Muscle of leg (tissue), 11 donors: ENCODE data around the gene PTCD1. TPM values are rescaled to one million over a fixed set of nuclear protein-coding genes. Genes with fewer than 3 reads are reported as not detected.

Experiments used
- DNase-seq: peaks from one replicate; pipeline ENCODE4 v3.0.0; 2013
- H3K27ac ChIP-seq: one replicate; pipeline ENCODE4 v1.5.1; 2013; ENCODE audit warnings: mild to moderate bottlenecking, low read length, control low read depth
- H3K27me3 ChIP-seq: one replicate; pipeline ENCODE4 v1.6.1; 2013; ENCODE audit warnings: low read length; ENCODE audit not compliant: control insufficient read depth, insufficient read depth
- H3K36me3 ChIP-seq: one replicate; pipeline ENCODE4 v1.6.1; 2013; ENCODE audit warnings: low read length; ENCODE audit not compliant: control insufficient read depth, insufficient read depth
- H3K4me1 ChIP-seq: one replicate; pipeline ENCODE4 v1.6.1; 2013; ENCODE audit warnings: low read length; ENCODE audit not compliant: control insufficient read depth, insufficient read depth
- H3K4me3 ChIP-seq: one replicate; pipeline ENCODE4 v1.5.1; 2013; ENCODE audit warnings: low read length, control low read depth
- H3K9me3 ChIP-seq: replicated peaks from 2 replicates; pipeline ENCODE4 v1.6.1; 2013; ENCODE audit warnings: low read depth, low read length; ENCODE audit not compliant: control insufficient read depth
- WGBS: methylation state at CpG from one replicate; pipeline ENCODE4 v1.1.5; 2013; ENCODE audit warnings: missing lambda C conversion rate; ENCODE audit not compliant: insufficient coverage; 5-methylcytosine and 5-hydroxymethylcytosine counted together
- polyA plus RNA-seq, 8 donors: library from polyadenylated mRNA; unstranded; fragments of 120-200 nt; gene quantifications; one replicate each; pipeline versions ENCODE4 v1.2.1 to v1.2.3, GENCODE V29; 2013; ENCODE audit warnings: inconsistent platforms in 1 of 8, low replicate concordance in 1 of 8; ENCODE audit not compliant: insufficient read length in 8 of 8, insufficient read depth in 1 of 8
- total RNA-seq: library from RNA; stranded (reverse); fragments of 120-200 nt; gene quantifications from one replicate; pipeline ENCODE4 v1.2.4, GENCODE V29; 2013

Gene PTCD1
- total and polyA plus RNA-seq, 9 donors: 2.9 to 6.0 (median 4.2) TPM

DNA sequence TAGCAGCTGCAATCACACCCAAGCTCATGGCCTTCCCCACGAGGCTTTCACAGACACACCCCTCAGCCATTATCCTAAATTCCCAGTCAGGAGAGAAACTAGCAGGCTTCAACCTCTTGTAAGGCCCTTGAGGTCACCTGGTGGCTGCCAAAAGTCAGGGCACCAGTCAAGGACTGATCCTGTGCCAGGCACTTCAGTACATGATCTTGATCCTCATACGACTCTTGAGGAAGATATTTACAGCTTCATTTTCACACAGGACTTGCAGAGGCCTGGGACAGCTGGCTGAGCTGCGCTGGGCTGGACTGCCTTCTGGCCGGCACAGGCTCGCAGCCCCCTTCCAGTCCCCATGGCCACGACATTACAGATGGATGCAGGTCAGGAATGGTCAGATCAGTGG lies 39.0 kb downstream of the PTCD1 start:
- Histone ChIP-seq H3K4me1 (peaks cover 2% of the 10 kb centered on the region), H3K27me3 (no peaks in the 10 kb centered on the region), H3K36me3 (peaks cover 81% of the 10 kb centered on the region), H3K4me3 (no peak overlapping the region), H3K9me3 (no peaks in the 10 kb centered on the region), H3K27ac (no peak overlapping the region)
- WGBS: 69% methylated on average over 4 of the region's 6 CpGs
- no peak for DNase-seq

DNA sequence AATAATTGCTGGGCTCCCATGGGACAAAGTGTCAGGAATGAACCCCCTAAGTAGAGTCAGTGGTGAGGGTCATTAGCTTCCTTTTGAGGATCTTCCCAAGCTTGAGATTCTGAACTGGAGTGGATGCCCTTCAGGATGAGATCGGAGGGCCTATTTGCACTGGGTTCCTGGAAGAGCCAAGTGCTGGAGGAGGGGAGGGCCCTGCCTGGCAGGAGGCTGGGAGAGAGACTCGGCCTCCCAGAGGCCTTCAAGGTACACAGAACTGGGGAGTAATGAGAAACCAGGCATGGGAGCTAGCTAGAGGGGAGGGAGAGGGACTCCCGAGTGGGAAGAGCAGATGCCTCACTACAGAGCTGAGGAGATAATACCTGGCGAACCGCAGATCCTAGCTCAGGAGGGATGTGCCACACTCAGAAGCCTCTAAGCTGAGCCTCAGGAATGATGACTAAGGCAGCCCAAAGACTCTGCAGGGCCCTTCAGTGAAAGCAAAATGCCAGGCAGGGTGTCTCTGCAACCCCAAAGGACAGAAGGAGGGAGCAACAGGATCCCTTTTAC lies 39.6 kb downstream of the PTCD1 start:
- peaks cover 79% of the 10 kb centered on the region for H3K36me3 ChIP-seq

DNA sequence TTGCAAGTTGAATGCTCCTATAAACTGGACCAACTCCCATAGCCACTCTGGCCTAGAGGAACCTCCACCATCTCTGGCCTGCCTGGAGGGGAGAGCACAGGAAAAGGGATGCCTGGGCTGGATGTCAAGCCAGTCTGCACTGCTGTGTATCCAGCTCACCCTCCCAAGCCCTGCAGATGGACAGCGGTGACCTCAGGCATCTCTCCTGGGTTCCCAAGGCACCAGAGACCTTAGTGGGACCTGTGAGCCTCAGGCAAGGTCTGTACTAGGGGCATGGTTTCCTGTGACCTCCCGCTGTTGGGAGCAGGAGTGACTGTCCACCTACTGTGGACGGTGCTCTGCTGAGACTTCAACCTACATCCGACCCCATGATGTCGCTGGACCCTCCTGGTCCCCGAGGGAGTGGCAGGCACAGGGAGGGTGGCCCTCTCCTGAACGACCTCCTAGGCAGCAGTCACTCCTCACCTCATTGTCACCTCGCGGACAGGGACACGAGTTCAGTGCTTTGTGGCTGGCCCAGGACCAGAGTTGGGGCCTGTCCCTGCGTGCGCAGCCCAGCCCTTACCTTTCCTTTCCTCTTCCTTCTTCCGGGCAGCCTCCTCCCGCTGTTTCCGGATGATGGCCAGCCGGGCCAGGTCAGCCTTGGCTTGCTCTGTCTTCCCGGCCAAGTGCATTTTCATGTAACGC lies 41.2 kb downstream of the PTCD1 start:
- peaks cover 15% of the 10 kb centered on the region for H3K4me1 ChIP-seq
- H3K27me3 ChIP-seq: no peaks in the 10 kb centered on the region
- H3K4me3 ChIP-seq: no peak overlapping the region
- no peak for DNase-seq
- no peak overlapping the region for H3K27ac ChIP-seq
- 89% methylated on average over 15 of the region's 18 CpGs for WGBS
- H3K36me3 ChIP-seq: peaks cover 68% of the 10 kb centered on the region
- H3K9me3 ChIP-seq: no peaks in the 10 kb centered on the region

More for the DNA sequence above, 39.6 kb downstream of the PTCD1 start:
- H3K27ac ChIP-seq: no peak overlapping the region
- H3K27me3 ChIP-seq: no peaks in the 10 kb centered on the region
- DNase-seq: no peak
- no peaks in the 10 kb centered on the region for H3K9me3 ChIP-seq
- H3K4me1 ChIP-seq: peaks cover 1% of the 10 kb centered on the region
- H3K4me3 ChIP-seq: no peak overlapping the region
- 94% methylated on average over 4 of the region's 5 CpGs for WGBS

DNA sequence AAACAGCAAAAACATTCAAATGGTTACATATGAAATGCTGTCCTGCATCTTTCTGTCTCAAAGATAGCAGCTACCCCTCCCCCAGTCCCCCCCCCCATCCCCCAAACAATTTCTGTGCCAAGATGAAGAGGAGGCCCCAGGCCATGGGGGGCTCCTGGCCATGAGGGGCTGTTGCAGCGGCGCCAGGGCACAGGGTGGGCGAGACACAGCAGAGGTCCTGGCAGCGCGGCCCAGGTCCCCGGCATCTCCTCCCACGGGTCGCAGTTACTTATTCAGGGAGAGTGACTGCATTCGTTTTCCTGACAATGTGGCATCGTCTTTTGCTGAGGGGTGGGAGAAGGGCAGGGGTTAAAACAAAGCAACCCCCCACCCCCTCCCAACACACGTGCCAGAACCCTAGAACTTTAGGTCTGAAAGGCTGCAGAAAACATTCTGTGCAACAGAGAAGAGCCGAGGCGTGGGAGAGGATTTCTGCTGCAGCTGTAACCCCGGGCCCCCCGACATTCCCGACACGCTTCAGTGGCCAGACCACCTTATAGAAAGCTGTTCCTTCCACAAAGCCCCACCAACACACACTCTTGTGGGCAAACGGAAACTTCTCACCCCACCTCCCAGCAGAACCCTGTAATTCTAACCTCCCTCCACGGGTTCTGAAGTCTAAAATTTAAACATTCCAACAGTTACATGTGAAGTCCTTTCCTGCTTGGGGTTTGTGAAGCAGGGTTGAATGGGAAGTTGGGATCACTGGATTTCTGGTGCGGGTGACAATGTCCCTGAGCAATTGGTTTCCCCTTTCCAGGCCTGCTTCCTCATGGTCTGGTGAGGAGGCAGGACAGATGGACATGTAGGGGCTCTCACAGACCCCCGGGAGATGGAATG lies 41.9 kb downstream of the PTCD1 start:
- DNase-seq: no peak
- peaks cover 17% of the 10 kb centered on the region for H3K4me1 ChIP-seq
- no peaks in the 10 kb centered on the region for H3K27me3 ChIP-seq
- H3K9me3 ChIP-seq: no peaks in the 10 kb centered on the region
- no peak overlapping the region for H3K27ac ChIP-seq
- peaks cover 64% of the 10 kb centered on the region for H3K36me3 ChIP-seq
- 72% methylated on average over 6 of the region's 21 CpGs for WGBS
- no peak overlapping the region for H3K4me3 ChIP-seq

DNA sequence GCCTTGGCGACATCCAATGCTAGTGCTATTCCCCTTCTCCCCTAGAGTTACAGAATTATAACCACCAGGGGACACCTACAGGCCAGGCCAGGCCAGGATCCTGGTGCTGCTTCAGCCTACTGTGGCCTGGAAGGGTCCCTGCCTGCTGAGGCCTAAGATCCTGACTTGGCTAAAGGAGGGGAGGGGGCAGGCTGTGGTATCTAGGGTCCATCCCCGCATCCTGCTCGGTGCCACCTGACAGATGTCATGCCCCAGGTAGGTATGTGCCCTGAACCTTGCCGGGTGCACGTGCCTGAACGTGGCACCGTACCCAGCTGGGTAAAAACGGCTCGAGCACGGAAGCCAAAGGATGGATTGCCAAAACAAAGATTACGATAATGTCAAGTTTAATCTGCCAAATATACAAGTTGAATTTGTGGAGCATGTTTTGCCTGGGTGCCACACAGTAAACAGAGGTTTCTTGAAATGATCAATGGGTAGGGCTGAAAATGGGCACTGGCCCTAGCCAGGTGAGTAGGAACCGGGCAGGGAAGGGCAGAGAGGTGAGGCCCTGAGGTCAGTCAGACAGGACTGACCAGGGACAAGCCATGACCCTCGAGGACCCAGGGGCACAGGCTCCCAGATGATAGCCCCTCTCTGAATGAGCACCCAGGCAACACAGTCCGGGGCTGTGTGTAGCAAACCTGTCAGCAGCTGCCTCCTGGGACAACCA lies 42.8 kb downstream of the PTCD1 start:
- peaks cover 66% of the 10 kb centered on the region for H3K36me3 ChIP-seq
- 82% methylated on average over 12 of the region's 14 CpGs for WGBS

DNA sequence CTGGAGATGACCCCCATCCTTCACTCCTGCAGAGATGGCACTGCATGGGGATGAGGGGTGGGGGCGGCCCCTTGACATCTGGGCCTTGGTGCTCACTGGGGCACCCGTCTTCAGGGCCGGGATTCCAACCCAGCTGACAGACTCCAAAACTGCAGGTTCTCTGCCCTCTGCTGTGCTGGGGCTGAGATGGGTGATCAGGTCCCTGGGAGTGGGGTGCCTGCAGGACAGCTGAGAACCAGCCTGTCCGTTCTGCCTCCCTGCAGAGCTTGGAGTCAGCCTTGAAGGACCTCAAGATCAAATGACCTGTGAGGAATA lies 44.5 kb downstream of the PTCD1 start:
- H3K36me3 ChIP-seq: peaks cover 63% of the 10 kb centered on the region
- DNase-seq: no peak
- WGBS: 68% methylated on average over 3 of the region's 4 CpGs
- H3K27me3 ChIP-seq: no peaks in the 10 kb centered on the region
- no peak overlapping the region for H3K4me3 ChIP-seq
- no peaks in the 10 kb centered on the region for H3K9me3 ChIP-seq
- H3K27ac ChIP-seq: no peak overlapping the region
- peaks cover 17% of the 10 kb centered on the region for H3K4me1 ChIP-seq

More for the DNA sequence above, 42.8 kb downstream of the PTCD1 start:
- Histone ChIP-seq H3K4me1 (peaks cover 17% of the 10 kb centered on the region), H3K4me3 (no peak overlapping the region), H3K9me3 (no peaks in the 10 kb centered on the region), H3K27ac (no peak overlapping the region), H3K27me3 (no peaks in the 10 kb centered on the region)
- DNase-seq: no peak

DNA sequence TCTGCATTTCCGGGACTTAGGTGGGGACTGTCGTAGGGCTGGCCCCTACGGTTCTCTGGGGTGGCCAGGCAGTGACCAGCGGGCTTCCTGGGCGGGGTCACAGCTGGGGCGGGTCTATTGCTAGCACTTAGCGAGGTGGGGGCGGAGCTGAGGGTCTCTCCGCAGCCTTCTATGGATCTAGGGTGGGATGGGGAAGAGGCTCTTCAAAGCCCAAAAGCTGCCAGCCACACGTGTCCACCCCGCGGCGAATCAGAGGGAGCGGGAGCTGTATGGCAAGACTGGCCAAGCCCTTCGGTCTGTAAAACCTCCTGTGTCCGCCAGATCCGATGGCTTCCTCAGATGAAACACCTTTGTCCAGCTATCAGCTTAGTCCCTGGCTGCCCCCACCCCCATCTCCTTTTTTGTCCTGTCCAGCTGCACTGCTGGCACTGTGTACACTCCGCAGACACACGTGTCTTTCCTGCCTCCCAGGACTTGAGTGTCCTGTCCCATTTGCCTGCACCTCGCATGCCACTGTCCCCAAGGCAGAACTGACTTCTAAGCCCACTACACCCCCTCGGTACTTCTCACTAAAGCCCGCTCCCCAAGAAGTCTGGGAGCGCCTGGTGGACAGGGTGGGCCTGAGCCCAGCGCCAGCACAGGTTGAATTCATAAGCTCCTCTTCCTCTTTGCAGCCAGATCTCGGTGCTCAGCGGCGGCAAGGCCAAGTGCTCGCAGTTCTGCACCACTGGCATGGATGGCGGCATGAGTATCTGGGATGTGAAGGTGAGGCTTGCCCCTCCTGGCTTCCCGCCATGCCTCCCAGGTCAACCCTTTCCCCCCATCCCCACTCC lies 45.0 kb downstream of the PTCD1 start:
- Histone ChIP-seq H3K4me1 (peaks cover 17% of the 10 kb centered on the region), H3K27me3 (no peaks in the 10 kb centered on the region), H3K27ac (peak overlapping the region; percentile 53), H3K9me3 (no peaks in the 10 kb centered on the region), H3K4me3 (peak overlapping the region; percentile 71), H3K36me3 (peaks cover 58% of the 10 kb centered on the region)
- DNase-seq: peak; percentile 69
- 23% methylated on average over 18 of the region's 30 CpGs for WGBS

DNA sequence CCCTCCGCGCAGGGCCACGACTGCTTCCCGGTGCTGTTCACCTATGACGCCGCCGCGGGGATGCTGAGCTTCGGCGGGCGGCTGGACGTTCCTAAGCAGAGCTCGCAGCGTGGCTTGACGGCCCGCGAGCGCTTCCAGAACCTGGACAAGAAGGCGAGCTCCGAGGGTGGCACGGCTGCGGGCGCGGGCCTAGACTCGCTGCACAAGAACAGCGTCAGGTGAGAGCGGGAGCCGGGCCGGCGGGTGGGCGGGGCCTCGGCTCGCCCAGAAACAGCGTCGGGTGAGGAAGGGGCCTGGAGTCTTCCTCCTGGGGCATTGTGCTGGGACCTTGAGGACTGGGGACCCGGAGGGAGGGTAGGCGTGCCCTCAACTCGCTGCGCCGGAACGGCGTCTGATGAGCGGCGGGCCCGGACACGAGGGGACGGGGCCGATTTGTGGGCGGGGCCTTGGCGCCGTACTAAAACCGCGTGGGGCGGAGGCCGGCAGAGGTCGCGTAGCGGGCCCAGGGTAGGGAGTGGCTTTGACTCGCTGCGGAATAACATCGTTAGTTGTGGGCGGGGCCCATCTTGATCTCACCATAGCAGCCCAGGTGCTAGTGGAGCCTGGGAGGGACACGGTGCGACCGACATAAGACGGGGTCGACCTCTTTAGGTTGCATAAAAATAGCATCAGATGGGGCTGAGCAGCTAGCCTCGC lies 45.8 kb downstream of the PTCD1 start:
- H3K9me3 ChIP-seq: no peaks in the 10 kb centered on the region
- 2% methylated on average over 68 of the region's 68 CpGs for WGBS
- no peaks in the 10 kb centered on the region for H3K27me3 ChIP-seq
- peak overlapping the region; percentile 71 for H3K4me3 ChIP-seq
- H3K36me3 ChIP-seq: peaks cover 56% of the 10 kb centered on the region
- H3K4me1 ChIP-seq: peaks cover 17% of the 10 kb centered on the region
- peak overlapping the region; percentile 35 for H3K27ac ChIP-seq
- DNase-seq: peak; percentile 79

DNA sequence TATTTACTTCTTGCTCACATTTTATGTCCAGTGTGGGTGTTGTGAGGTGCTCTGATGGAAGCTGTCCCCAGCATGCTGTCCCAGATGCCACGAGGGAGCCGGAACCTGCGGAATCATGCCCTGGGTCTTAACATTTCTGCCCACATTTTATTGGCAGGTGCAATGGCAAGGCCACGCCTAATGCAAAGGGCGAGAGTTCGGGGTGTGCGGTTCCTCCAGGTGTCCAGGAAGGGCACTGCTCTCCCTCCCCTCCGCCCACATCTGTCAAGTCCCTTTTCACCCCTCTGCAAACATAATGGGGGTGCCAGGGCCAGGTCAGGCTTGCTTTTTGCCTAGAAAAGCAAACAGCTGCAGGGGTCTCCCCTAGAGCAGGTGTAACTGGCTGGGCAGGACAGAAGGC lies 46.6 kb downstream of the PTCD1 start:
- peaks cover 53% of the 10 kb centered on the region for H3K36me3 ChIP-seq
- no peak overlapping the region for H3K4me3 ChIP-seq
- no peak overlapping the region for H3K27ac ChIP-seq
- no peaks in the 10 kb centered on the region for H3K9me3 ChIP-seq
- no peak for DNase-seq
- H3K4me1 ChIP-seq: peaks cover 17% of the 10 kb centered on the region
- H3K27me3 ChIP-seq: no peaks in the 10 kb centered on the region
- WGBS: 85% methylated on average over 8 of the region's 8 CpGs
